Measurements from ENCODE around the gene CNN3. TPM values are rescaled to one million over a fixed set of nuclear protein-coding genes. Genes with fewer than 3 reads are reported as not detected.

CNN3 gene
- polyA plus RNA-seq, 1 of the 3 experiments (the other 2 are of a cell fraction): 204 TPM

- H4K20me1 ChIP-seq (ENCODE audit: insufficient read depth): peaks cover 100% of the 10 kb centered on the region
- H3K36me3 ChIP-seq (replicated peaks in 1 of 2; ENCODE audit: control insufficient read depth in 1 of 2, insufficient read depth in 2 of 2, low read length in 1 of 2): peaks cover 18 to 33% of the 10 kb centered on the region in 2 experiments
- H3K9me3 ChIP-seq: no peaks in the 10 kb centered on the region
- H3K4me3 ChIP-seq (ENCODE audit: low read depth in 2 of 2, low read length in 1 of 2): no peak overlapping the region
- DNase-seq: no peak
- no peak overlapping the region; a peak in 1 of 4 replicates for H3K27ac ChIP-seq (ENCODE audit: low read depth in 2 of 2, low read length in 1 of 2)
- no peaks in the 10 kb centered on the region for H3K27me3 ChIP-seq (ENCODE audit: insufficient read depth)
- CTCF ChIA-PET: interaction anchor here (1.0 to 2.2 kb wide), 7 partner anchors 9 to 134 kb away, joined by 3 to 18 read pairs (median 5); no protein-coding TSS in a partner anchor
- WGBS (ENCODE audit: low lambda C conversion rate): 77% methylated on average over 2 of the region's 2 CpGs
- TF ChIP-seq SMC3 (IDR thresholded peaks at IDR 0.05; ENCODE audit: low read depth, low read length) (no peak), RAD21 (IDR thresholded peaks at IDR 0.05; ENCODE audit: low read length) (no peak)
- peaks cover 100% of the 10 kb centered on the region for H3K79me2 ChIP-seq (ENCODE audit: insufficient read depth)
- H3K9me2 ChIP-seq: no peaks in the 10 kb centered on the region
- no peak overlapping the region for H3K4me2 ChIP-seq
- no peak overlapping the region for H3K9ac ChIP-seq
- no peak overlapping the region for H2AFZ ChIP-seq (ENCODE audit: low read depth)
- H3K4me1 ChIP-seq (ENCODE audit: control insufficient read depth in 1 of 2, insufficient read depth in 2 of 2, low read depth in 1 of 2, low read length in 1 of 2): peaks cover 24 to 36% of the 10 kb centered on the region in 2 experiments; a peak in 3 of 4 replicates
- H3F3A ChIP-seq (replicated peaks; ENCODE audit: insufficient read depth): peaks cover 7% of the 10 kb centered on the region
- POLR2A ChIA-PET: interaction anchor here (0.9 kb wide), 1 partner anchor 10 kb away, joined by 5 read pairs; no protein-coding TSS in a partner anchor
Observed at GRCh38 chr1:94908965-94909364, 17.9 kb downstream of the CNN3 start.

- H3F3A ChIP-seq (replicated peaks; ENCODE audit: insufficient read depth): peaks cover 7% of the 10 kb centered on the region
- ChIA-PET POLR2A (no interaction called here), CTCF (interaction anchor here (1.2 to 2.8 kb wide), 3 partner anchors 12 to 133 kb away, joined by 3 to 14 read pairs (median 6); no protein-coding TSS in a partner anchor)
- H4K20me1 ChIP-seq (ENCODE audit: insufficient read depth): peaks cover 100% of the 10 kb centered on the region
- no peaks in the 10 kb centered on the region for H3K27me3 ChIP-seq (ENCODE audit: insufficient read depth)
- no peaks in the 10 kb centered on the region for H3K9me2 ChIP-seq
- no peak overlapping the region for H3K9ac ChIP-seq
- no peak for TF ChIP-seq NRF1 (IDR thresholded peaks at IDR 0.05; ENCODE audit: low read depth, low read length)
- no peak for TF ChIP-seq SMC3 (IDR thresholded peaks at IDR 0.05; ENCODE audit: low read depth, low read length)
- no peak for TF ChIP-seq ZBTB33 (IDR thresholded peaks at IDR 0.05; ENCODE audit: borderline replicate concordance, low read depth)
- no peak for TF ChIP-seq EZH2phosphoT487 (IDR thresholded peaks at IDR 0.05; ENCODE audit: borderline replicate concordance, low read depth)
- TF ChIP-seq FOSL2 (IDR thresholded peaks at IDR 0.05; ENCODE audit: borderline replicate concordance, low read depth): no peak
- no peak for TF ChIP-seq JUND (IDR thresholded peaks at IDR 0.05)
- no peak for TF ChIP-seq USF1 (IDR thresholded peaks at IDR 0.05; ENCODE audit: borderline replicate concordance, low read depth)
- no peak for TF ChIP-seq IRF3 (IDR thresholded peaks at IDR 0.05; ENCODE audit: low read depth, low read length)
- TF ChIP-seq EP300 (IDR thresholded peaks at IDR 0.05; ENCODE audit: borderline replicate concordance in 1 of 2, low read depth in 1 of 2, low read length in 1 of 2): no peak
- no peak for TF ChIP-seq MXI1 (IDR thresholded peaks at IDR 0.05; ENCODE audit: low read depth, low read length)
- TF ChIP-seq ELF1 (IDR thresholded peaks at IDR 0.05): no peak
- no peak for TF ChIP-seq SIN3A (IDR thresholded peaks at IDR 0.05; ENCODE audit: borderline replicate concordance, low read depth, low read length)
- TF ChIP-seq MEF2A (IDR thresholded peaks at IDR 0.05; ENCODE audit: borderline replicate concordance, low read depth): no peak
- TF ChIP-seq FOXJ3 (CRISPR knock-in tag; IDR thresholded peaks at IDR 0.05): no peak
- TF ChIP-seq TCF12 (IDR thresholded peaks at IDR 0.05): no peak
- TF ChIP-seq RAD21 (IDR thresholded peaks at IDR 0.05; ENCODE audit: low read length): no peak
- TF ChIP-seq YY1 (IDR thresholded peaks at IDR 0.05; ENCODE audit: low read depth): no peak
- no peak for TF ChIP-seq FOXM1 (IDR thresholded peaks at IDR 0.05; ENCODE audit: low read depth)
- TF ChIP-seq USF2 (IDR thresholded peaks at IDR 0.05; ENCODE audit: borderline replicate concordance, low read depth, low read length): no peak
- H2AFZ ChIP-seq (ENCODE audit: low read depth): no peak overlapping the region
- DNase-seq: no peak
- peaks cover 100% of the 10 kb centered on the region for H3K79me2 ChIP-seq (ENCODE audit: insufficient read depth)
- H3K4me3 ChIP-seq (ENCODE audit: low read depth in 2 of 2, low read length in 1 of 2): no peak overlapping the region
- no peak overlapping the region for H3K27ac ChIP-seq (ENCODE audit: low read depth in 2 of 2, low read length in 1 of 2)
- peaks cover 24 to 33% of the 10 kb centered on the region in 2 experiments; a peak in 3 of 4 replicates for H3K4me1 ChIP-seq (ENCODE audit: control insufficient read depth in 1 of 2, insufficient read depth in 2 of 2, low read depth in 1 of 2, low read length in 1 of 2)
- peaks cover 18 to 34% of the 10 kb centered on the region in 2 experiments for H3K36me3 ChIP-seq (replicated peaks in 1 of 2; ENCODE audit: control insufficient read depth in 1 of 2, insufficient read depth in 2 of 2, low read length in 1 of 2)
- 100% methylated on average over 7 of the region's 7 CpGs for WGBS (ENCODE audit: low lambda C conversion rate)
- no peak overlapping the region for H3K4me2 ChIP-seq
- no peaks in the 10 kb centered on the region for H3K9me3 ChIP-seq
Observed at GRCh38 chr1:94908190-94908589, 18.7 kb downstream of the CNN3 start.
